OCI-LY1 (cell line): ENCODE results near the gene MYMK.

Experiments
- H2AFZ ChIP-seq: fragments of 200-600 bp; sonication (generic), shearing (Covaris generic); 2 replicates; pipeline ENCODE4 v1.6.0; 2014; ENCODE audit warnings: antibody characterized with exemption, mild to moderate bottlenecking, low read length
- H3F3A ChIP-seq: fragments of 200-600 bp; sonication (generic), shearing (Covaris generic); 2 replicates; pipeline ENCODE4 v1.6.0; 2014; ENCODE audit warnings: mild to moderate bottlenecking, antibody characterized with exemption, low read length, moderate library complexity; ENCODE audit not compliant: insufficient read depth
- H3K27ac ChIP-seq: fragments of 200-600 bp; sonication (generic); 2 replicates; pipeline ENCODE4 v1.5.1; 2014; ENCODE audit warnings: low read length, mixed run types, mild to moderate bottlenecking, low read depth; ENCODE audit not compliant: poor library complexity, severe bottlenecking
- H3K27me3 ChIP-seq: fragments of 200-600 bp; sonication (generic); 2 replicates; pipeline ENCODE4 v1.6.0; 2014; ENCODE audit warnings: antibody characterized with exemption, mild to moderate bottlenecking, low read length, moderate library complexity; ENCODE audit not compliant: insufficient read depth
- H3K36me3 ChIP-seq: fragments of 200-600 bp; sonication (generic); 2 replicates; pipeline ENCODE4 v1.6.1; 2014; ENCODE audit warnings: mild to moderate bottlenecking, antibody characterized with exemption, low read length, moderate library complexity, mixed read lengths; ENCODE audit not compliant: insufficient read depth
- H3K4me1 ChIP-seq: fragments of 200-600 bp; sonication (generic); 2 replicates; pipeline ENCODE4 v1.5.1; 2014; ENCODE audit warnings: mild to moderate bottlenecking, low read length, moderate library complexity; ENCODE audit not compliant: insufficient read depth, severe bottlenecking
- H3K4me2 ChIP-seq: fragments of 200-600 bp; sonication (generic), shearing (Covaris generic); 2 replicates; pipeline ENCODE4 v1.6.1; 2014; ENCODE audit warnings: low read length
- H3K4me3 ChIP-seq: fragments of 200-600 bp; sonication (generic); 2 replicates; pipeline ENCODE4 v1.5.1; 2014; ENCODE audit warnings: low read length, low read depth, mild to moderate bottlenecking, mixed read lengths; ENCODE audit not compliant: poor library complexity, severe bottlenecking
- H3K79me2 ChIP-seq: fragments of 200-600 bp; shearing (Covaris generic); 2 replicates; pipeline ENCODE4 v1.6.1; 2016; ENCODE audit warnings: mixed run types, low read length, mixed read lengths; ENCODE audit not compliant: insufficient read depth
- H3K9ac ChIP-seq: fragments of 200-600 bp; sonication (generic), shearing (Covaris generic); 2 replicates; pipeline ENCODE4 v1.6.1; 2014; ENCODE audit warnings: mild to moderate bottlenecking, low read length, mixed read lengths
- H3K9me2 ChIP-seq: fragments of 200-600 bp; sonication (generic), shearing (Covaris generic); 2 replicates; pipeline ENCODE4 v1.6.1; 2014; ENCODE audit warnings: low read depth, mild to moderate bottlenecking, low read length, mixed read lengths
- H3K9me3 ChIP-seq: fragments of 200-600 bp; shearing (Covaris generic); 2 replicates; pipeline ENCODE4 v1.6.1; 2014; ENCODE audit warnings: low read length, mixed read lengths
- H4K20me1 ChIP-seq: fragments of 200-600 bp; sonication (generic), shearing (Covaris generic); 2 replicates; pipeline ENCODE4 v1.6.0; 2016; ENCODE audit warnings: mild to moderate bottlenecking, low read length; ENCODE audit not compliant: insufficient read depth
- EZH2 ChIP-seq: fragments of 200-600 bp; sonication (generic), shearing (Covaris generic); IDR thresholded peaks from 2 replicates; pipeline ENCODE4 v1.8.0; 2017; ENCODE audit warnings: borderline replicate concordance, mixed run types, mild to moderate bottlenecking, antibody characterized with exemption, low read length, moderate library complexity, mixed read lengths
- TF ChIP-seq, protein P1 (sequence below): fragments of 200-600 bp; sonication (generic), shearing (Covaris generic); IDR thresholded peaks from 2 replicates; pipeline ENCODE4 v1.5.1; 2017; ENCODE audit warnings: mild to moderate bottlenecking, antibody characterized with exemption, low read length, moderate library complexity, mixed read lengths

MYMK gene

DNA sequence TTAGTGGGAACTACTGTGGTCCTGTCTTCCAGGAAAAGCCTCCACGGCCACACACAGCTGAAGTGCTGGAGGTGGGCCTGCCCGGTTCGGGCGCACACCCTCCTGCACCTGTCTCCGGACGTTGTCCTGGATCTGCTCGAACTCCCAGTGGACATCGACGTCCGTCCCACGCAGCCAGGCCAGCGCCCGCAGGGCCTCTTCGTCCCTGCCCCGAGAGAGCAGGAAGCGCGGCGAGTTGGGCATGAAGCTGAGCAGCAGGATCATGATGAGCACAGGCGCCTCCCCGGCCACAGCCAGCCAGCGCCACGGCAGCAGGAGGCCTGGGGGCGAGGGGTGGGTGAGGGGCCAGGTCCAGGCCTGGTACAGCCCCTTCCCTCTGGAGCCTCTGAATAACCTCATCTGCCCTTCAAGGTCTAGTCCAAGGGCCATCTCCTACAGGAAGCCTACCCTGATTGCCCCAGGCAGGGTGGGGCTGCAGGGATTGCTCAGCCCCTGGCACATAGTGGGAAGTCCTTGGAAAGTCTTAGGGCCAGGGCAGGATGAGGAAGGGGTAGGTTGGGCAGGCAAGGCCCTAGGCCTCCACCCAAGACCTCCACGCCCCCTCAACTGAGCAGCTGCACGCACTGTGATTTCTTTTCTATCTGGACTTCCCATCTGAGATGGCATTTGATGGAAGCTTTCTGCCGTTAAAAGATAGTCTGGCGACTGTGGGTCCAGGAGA, 49.3 kb downstream of the MYMK start:
- Histone ChIP-seq H3K79me2 (no peaks in the 10 kb centered on the region), H3K9ac (no peak overlapping the region), H3K27me3 (no peaks in the 10 kb centered on the region), H3K4me3 (no peak overlapping the region), H3F3A (no peaks in the 10 kb centered on the region), H3K27ac (no peak overlapping the region), H3K4me1 (peaks cover 20% of the 10 kb centered on the region), H2AFZ (no peak overlapping the region), H3K9me2 (no peaks in the 10 kb centered on the region), H3K9me3 (no peaks in the 10 kb centered on the region), H3K36me3 (peaks cover 25% of the 10 kb centered on the region), H4K20me1 (no peaks in the 10 kb centered on the region), H3K4me2 (no peak overlapping the region)
- TF ChIP-seq, protein P1, sequence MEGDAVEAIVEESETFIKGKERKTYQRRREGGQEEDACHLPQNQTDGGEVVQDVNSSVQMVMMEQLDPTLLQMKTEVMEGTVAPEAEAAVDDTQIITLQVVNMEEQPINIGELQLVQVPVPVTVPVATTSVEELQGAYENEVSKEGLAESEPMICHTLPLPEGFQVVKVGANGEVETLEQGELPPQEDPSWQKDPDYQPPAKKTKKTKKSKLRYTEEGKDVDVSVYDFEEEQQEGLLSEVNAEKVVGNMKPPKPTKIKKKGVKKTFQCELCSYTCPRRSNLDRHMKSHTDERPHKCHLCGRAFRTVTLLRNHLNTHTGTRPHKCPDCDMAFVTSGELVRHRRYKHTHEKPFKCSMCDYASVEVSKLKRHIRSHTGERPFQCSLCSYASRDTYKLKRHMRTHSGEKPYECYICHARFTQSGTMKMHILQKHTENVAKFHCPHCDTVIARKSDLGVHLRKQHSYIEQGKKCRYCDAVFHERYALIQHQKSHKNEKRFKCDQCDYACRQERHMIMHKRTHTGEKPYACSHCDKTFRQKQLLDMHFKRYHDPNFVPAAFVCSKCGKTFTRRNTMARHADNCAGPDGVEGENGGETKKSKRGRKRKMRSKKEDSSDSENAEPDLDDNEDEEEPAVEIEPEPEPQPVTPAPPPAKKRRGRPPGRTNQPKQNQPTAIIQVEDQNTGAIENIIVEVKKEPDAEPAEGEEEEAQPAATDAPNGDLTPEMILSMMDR: no peak
- no peak for TF ChIP-seq EZH2

DNA sequence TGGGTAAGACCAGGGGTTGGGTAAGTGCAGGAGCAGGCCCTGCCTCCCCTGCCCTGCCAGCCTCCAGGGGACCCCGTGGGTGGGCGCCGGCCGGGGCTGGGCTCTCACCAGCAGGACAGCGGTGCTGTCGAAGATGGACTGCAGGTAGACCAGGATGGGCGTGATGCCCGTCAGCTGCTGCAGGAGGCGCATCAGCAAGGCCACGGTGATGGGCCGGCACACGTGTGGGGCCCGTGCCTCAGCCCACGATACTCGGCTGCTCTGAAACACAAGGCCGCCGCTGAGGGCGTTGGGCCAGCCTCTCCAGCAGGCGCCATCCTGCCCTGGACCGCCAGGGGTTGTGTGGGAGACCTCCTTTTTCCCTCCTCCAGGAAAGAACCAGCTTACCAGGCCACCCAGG, 49.9 kb downstream of the MYMK start:
- Histone ChIP-seq H4K20me1 (no peaks in the 10 kb centered on the region), H3K27ac (no peak overlapping the region), H3K4me2 (no peak overlapping the region), H3K9ac (no peak overlapping the region), H3K4me3 (no peak overlapping the region), H3K79me2 (no peaks in the 10 kb centered on the region), H3K4me1 (peaks cover 19% of the 10 kb centered on the region), H3K9me3 (no peaks in the 10 kb centered on the region), H3K36me3 (peaks cover 25% of the 10 kb centered on the region), H3K9me2 (no peaks in the 10 kb centered on the region), H3K27me3 (no peaks in the 10 kb centered on the region), H2AFZ (no peak overlapping the region), H3F3A (no peaks in the 10 kb centered on the region)
- no peak for TF ChIP-seq EZH2
- TF ChIP-seq, protein P1: no peak

DNA sequence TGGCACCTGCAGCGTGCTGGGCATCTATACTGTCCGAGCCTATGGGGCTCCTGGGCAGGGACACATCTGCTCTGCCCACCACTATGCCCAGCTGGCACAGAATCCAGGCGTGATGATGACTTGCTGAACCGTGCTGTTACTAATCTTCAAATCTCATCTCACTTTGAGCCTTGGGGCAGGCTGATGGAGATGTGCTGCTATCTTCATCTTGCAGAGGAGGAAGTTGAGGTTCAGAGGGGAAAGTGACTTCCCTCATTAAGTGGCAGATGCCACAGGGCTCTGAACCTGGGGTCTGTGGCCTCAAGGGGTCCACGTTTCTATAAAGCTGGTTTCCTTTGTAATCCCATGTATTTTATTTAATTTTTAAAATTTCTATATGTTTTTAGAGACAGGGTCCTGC, 50.5 kb downstream of the MYMK start:
- Histone ChIP-seq H3K9me3 (no peaks in the 10 kb centered on the region), H3K36me3 (peaks cover 25% of the 10 kb centered on the region), H3K4me2 (no peak overlapping the region), H3K27me3 (no peaks in the 10 kb centered on the region), H2AFZ (no peak overlapping the region), H3K9ac (no peak overlapping the region), H3F3A (no peaks in the 10 kb centered on the region), H3K27ac (no peak overlapping the region), H3K9me2 (no peaks in the 10 kb centered on the region), H3K79me2 (no peaks in the 10 kb centered on the region), H3K4me1 (peaks cover 13% of the 10 kb centered on the region), H3K4me3 (no peak overlapping the region), H4K20me1 (no peaks in the 10 kb centered on the region)
- no peak for TF ChIP-seq EZH2
- TF ChIP-seq, protein P1: no peak
